Tibial nerve (tissue), 4 donors: ENCODE measurements around the gene GATA5.

ENCODE experiments used
- CTCF ChIP-seq, 5 experiments: fragments of 200-600 bp in 3 of 5; fragments of 450-650 bp in 2 of 5; sonication (generic) in 3 of 5; IDR thresholded peaks; one replicate each; pipeline ENCODE4 v1.5.1; 2016 to 2019; ENCODE audit warnings: antibody characterized with exemption in 5 of 5, mild to moderate bottlenecking in 3 of 5, moderate library complexity in 2 of 5
- EP300 ChIP-seq, 2 donors: sonication (generic); formaldehyde crosslinking; IDR thresholded peaks; one replicate each; pipeline ENCODE4 v1.6.1; 2017; ENCODE audit warnings: antibody characterized with exemption in 2 of 2, mild to moderate bottlenecking in 1 of 2
- POLR2A ChIP-seq, 2 donors: fragments of 450-650 bp; IDR thresholded peaks; one replicate each; pipeline ENCODE4 v1.6.1; 2017; ENCODE audit warnings: antibody characterized with exemption in 2 of 2, mild to moderate bottlenecking in 2 of 2, moderate library complexity in 2 of 2

GRCh38 chr20:62480318-62480717, 4.5 kb upstream of the GATA5 start:
- TF ChIP-seq POLR2A (IDR thresholded peaks at IDR 0.05), result no peak
- no peak for TF ChIP-seq CTCF (IDR thresholded peaks at IDR 0.05)
- no peak for TF ChIP-seq EP300 (IDR thresholded peaks at IDR 0.05)
